ENCODE results near the gene DOCK2. TPM values are rescaled to one million over a fixed set of nuclear protein-coding genes. Genes with fewer than 3 reads are reported as not detected.

Gene DOCK2
- total and polyA plus RNA-seq, 2 of the 8 experiments (the other 6 are each of a cell fraction or from before 2014, with no cell fraction given) = 3.9 to 5.7 TPM

DNA sequence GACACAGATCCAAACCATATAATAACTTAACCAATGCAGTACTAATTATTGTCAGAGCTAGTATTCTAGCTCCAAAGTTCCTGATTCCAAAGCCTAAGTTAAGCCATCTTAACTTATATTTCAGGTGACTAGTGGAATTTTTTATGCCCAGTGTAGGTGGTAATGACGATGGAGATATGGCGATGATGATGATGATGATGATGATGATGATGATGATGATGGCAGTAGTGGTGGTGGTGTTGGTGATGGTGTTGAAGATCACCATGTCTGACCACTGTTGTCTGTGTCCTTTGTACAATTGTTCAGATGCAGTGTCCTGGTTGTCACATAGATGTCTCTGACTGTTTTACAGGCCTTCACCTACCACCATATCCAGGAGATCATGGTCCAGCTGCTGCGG is 203.3 kb downstream of the DOCK2 start (continued):
- TF ChIP-seq, protein P1, sequence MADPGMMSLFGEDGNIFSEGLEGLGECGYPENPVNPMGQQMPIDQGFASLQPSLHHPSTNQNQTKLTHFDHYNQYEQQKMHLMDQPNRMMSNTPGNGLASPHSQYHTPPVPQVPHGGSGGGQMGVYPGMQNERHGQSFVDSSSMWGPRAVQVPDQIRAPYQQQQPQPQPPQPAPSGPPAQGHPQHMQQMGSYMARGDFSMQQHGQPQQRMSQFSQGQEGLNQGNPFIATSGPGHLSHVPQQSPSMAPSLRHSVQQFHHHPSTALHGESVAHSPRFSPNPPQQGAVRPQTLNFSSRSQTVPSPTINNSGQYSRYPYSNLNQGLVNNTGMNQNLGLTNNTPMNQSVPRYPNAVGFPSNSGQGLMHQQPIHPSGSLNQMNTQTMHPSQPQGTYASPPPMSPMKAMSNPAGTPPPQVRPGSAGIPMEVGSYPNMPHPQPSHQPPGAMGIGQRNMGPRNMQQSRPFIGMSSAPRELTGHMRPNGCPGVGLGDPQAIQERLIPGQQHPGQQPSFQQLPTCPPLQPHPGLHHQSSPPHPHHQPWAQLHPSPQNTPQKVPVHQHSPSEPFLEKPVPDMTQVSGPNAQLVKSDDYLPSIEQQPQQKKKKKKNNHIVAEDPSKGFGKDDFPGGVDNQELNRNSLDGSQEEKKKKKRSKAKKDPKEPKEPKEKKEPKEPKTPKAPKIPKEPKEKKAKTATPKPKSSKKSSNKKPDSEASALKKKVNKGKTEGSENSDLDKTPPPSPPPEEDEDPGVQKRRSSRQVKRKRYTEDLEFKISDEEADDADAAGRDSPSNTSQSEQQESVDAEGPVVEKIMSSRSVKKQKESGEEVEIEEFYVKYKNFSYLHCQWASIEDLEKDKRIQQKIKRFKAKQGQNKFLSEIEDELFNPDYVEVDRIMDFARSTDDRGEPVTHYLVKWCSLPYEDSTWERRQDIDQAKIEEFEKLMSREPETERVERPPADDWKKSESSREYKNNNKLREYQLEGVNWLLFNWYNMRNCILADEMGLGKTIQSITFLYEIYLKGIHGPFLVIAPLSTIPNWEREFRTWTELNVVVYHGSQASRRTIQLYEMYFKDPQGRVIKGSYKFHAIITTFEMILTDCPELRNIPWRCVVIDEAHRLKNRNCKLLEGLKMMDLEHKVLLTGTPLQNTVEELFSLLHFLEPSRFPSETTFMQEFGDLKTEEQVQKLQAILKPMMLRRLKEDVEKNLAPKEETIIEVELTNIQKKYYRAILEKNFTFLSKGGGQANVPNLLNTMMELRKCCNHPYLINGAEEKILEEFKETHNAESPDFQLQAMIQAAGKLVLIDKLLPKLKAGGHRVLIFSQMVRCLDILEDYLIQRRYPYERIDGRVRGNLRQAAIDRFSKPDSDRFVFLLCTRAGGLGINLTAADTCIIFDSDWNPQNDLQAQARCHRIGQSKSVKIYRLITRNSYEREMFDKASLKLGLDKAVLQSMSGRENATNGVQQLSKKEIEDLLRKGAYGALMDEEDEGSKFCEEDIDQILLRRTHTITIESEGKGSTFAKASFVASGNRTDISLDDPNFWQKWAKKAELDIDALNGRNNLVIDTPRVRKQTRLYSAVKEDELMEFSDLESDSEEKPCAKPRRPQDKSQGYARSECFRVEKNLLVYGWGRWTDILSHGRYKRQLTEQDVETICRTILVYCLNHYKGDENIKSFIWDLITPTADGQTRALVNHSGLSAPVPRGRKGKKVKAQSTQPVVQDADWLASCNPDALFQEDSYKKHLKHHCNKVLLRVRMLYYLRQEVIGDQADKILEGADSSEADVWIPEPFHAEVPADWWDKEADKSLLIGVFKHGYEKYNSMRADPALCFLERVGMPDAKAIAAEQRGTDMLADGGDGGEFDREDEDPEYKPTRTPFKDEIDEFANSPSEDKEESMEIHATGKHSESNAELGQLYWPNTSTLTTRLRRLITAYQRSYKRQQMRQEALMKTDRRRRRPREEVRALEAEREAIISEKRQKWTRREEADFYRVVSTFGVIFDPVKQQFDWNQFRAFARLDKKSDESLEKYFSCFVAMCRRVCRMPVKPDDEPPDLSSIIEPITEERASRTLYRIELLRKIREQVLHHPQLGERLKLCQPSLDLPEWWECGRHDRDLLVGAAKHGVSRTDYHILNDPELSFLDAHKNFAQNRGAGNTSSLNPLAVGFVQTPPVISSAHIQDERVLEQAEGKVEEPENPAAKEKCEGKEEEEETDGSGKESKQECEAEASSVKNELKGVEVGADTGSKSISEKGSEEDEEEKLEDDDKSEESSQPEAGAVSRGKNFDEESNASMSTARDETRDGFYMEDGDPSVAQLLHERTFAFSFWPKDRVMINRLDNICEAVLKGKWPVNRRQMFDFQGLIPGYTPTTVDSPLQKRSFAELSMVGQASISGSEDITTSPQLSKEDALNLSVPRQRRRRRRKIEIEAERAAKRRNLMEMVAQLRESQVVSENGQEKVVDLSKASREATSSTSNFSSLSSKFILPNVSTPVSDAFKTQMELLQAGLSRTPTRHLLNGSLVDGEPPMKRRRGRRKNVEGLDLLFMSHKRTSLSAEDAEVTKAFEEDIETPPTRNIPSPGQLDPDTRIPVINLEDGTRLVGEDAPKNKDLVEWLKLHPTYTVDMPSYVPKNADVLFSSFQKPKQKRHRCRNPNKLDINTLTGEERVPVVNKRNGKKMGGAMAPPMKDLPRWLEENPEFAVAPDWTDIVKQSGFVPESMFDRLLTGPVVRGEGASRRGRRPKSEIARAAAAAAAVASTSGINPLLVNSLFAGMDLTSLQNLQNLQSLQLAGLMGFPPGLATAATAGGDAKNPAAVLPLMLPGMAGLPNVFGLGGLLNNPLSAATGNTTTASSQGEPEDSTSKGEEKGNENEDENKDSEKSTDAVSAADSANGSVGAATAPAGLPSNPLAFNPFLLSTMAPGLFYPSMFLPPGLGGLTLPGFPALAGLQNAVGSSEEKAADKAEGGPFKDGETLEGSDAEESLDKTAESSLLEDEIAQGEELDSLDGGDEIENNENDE (IDR thresholded peaks at IDR 0.05; ENCODE audit: insufficient replicate concordance, low read length) = no peak
- no peak for TF ChIP-seq TBP (IDR thresholded peaks at IDR 0.05; ENCODE audit: low read depth, low read length)
- TF ChIP-seq RBBP5 (IDR thresholded peaks at IDR 0.05; ENCODE audit: borderline replicate concordance, low read depth, low read length) = no peak
- no peak for TF ChIP-seq GTF2F1 (IDR thresholded peaks at IDR 0.05; ENCODE audit: borderline replicate concordance, low read depth, low read length)
- no peak for TF ChIP-seq TEAD4 (IDR thresholded peaks at IDR 0.05; ENCODE audit: low read depth, low read length)
- TF ChIP-seq NRF1 (IDR thresholded peaks at IDR 0.05; ENCODE audit: low read depth, low read length) = no peak
- TF ChIP-seq CBX8 (IDR thresholded peaks at IDR 0.05; ENCODE audit: borderline replicate concordance, low read depth, low read length) = no peak
- no peak for TF ChIP-seq NANOG (IDR thresholded peaks at IDR 0.05; ENCODE audit: insufficient read depth, low read depth, low read length, poor library complexity, severe bottlenecking)
- no peak for TF ChIP-seq CHD1 (IDR thresholded peaks at IDR 0.05; ENCODE audit: low read depth, low read length)
- TF ChIP-seq JUND (IDR thresholded peaks at IDR 0.05; ENCODE audit: low read length) = no peak
- no peak for TF ChIP-seq CREB1 (IDR thresholded peaks at IDR 0.05)
- no peak for TF ChIP-seq GABPA (IDR thresholded peaks at IDR 0.05; ENCODE audit: borderline replicate concordance, insufficient read depth, low read length)
- no peak for TF ChIP-seq CTBP2 (IDR thresholded peaks at IDR 0.05; ENCODE audit: borderline replicate concordance, insufficient read depth, insufficient read length, low read length)
